Measurements from ENCODE around the gene SPAG17.

Gene SPAG17

DNA sequence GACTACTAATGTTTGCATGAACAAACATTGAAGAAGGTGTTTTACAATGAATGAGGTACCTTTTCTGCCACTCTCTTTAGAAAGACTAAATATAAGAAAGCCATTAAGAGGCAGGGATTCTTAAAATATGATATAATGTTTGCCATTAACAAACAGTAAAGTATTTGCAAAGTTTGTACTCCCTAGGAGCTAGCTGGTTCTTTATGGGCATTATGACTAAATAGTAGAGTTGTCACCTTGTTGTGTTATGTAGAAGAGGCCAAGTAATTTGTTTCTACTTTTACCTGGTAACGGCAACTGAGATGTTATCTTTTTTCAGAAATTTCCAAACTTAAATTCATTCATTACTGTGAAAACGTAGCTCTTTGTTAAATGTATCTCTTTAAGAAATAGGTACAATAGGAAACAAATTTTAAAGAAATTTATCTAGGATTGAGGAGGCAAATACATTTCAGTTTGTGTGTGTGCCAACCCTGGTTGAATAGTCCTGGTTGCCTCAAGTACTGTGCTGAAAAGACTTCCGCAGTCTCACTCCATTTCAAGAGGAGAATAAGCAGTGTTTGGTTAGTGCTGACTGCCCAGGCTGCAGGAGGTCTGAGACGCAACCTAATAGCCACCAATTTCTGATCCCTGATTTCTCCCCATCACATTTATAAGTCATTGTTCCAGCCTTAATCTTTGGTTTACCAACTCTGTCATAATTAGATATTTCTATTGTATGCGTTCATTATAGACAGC lies 203.4 kb downstream of the SPAG17 start:
- no peak for DNase-seq (ENCODE audit: low read depth)
- no peak overlapping the region for H3K4me3 ChIP-seq (ENCODE audit: control insufficient read depth, low read depth, low read length)
- TF ChIP-seq, protein P1, sequence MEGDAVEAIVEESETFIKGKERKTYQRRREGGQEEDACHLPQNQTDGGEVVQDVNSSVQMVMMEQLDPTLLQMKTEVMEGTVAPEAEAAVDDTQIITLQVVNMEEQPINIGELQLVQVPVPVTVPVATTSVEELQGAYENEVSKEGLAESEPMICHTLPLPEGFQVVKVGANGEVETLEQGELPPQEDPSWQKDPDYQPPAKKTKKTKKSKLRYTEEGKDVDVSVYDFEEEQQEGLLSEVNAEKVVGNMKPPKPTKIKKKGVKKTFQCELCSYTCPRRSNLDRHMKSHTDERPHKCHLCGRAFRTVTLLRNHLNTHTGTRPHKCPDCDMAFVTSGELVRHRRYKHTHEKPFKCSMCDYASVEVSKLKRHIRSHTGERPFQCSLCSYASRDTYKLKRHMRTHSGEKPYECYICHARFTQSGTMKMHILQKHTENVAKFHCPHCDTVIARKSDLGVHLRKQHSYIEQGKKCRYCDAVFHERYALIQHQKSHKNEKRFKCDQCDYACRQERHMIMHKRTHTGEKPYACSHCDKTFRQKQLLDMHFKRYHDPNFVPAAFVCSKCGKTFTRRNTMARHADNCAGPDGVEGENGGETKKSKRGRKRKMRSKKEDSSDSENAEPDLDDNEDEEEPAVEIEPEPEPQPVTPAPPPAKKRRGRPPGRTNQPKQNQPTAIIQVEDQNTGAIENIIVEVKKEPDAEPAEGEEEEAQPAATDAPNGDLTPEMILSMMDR (conservative IDR thresholded peaks at IDR 0.05; ENCODE audit: control insufficient read depth, insufficient read depth, low read depth, low read length), result no peak

DNA sequence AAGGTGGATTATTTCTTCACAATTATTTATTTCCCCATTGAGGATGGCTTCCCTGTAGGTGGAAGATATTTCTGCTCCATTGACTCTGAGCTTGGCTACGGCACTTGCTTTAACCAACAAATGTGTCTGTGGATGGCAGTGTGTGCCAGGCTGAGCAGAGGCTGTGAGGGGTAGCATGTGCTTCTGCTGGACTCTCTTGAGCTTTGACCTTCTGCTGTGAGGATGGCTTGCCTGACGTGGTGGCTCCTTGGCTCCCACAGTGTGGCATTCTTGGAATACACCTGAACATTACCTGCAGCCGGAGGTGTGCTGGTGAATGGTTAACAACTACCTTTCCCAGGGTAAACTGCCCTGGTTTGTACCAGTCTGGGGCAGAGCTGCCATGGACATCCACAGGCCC lies 208.6 kb downstream of the SPAG17 start:
- TF ChIP-seq, protein P1 (conservative IDR thresholded peaks at IDR 0.05; ENCODE audit: control insufficient read depth, insufficient read depth, low read depth, low read length), result no peak
- DNase-seq (ENCODE audit: low read depth), result no peak
- H3K4me3 ChIP-seq (ENCODE audit: control insufficient read depth, low read depth, low read length), result no peak overlapping the region

DNA sequence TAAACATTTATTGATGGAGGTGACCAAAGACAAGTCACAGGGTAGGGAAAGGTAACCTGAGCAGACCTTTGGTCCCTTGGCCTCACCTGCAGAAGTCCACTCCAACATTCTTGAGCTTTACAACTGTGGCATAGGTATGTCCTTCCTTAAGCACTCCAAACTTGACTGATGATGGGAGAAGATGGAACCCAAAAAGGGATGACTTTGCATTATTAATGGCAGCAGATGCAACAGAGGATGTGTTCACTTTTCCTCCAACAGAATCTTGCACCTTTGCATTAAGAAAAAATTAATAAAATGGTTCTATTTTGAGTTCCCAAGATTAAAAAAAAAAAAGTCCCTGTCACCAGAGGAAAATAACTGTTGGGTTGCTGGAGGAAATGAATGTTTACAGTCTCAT lies 213.3 kb downstream of the SPAG17 start:
- no peak overlapping the region for H3K4me3 ChIP-seq (ENCODE audit: control insufficient read depth, low read depth, low read length)
- DNase-seq (ENCODE audit: low read depth), result no peak
- TF ChIP-seq, protein P1 (conservative IDR thresholded peaks at IDR 0.05; ENCODE audit: control insufficient read depth, insufficient read depth, low read depth, low read length), result no peak

GRCh38 chr1:117970252-117970651 lies 214.8 kb downstream of the SPAG17 start:
- no peak overlapping the region for H3K4me3 ChIP-seq (ENCODE audit: control insufficient read depth, low read depth, low read length)
- TF ChIP-seq, protein P1 (conservative IDR thresholded peaks at IDR 0.05; ENCODE audit: control insufficient read depth, insufficient read depth, low read depth, low read length), result no peak
- DNase-seq (ENCODE audit: low read depth), result no peak

DNA sequence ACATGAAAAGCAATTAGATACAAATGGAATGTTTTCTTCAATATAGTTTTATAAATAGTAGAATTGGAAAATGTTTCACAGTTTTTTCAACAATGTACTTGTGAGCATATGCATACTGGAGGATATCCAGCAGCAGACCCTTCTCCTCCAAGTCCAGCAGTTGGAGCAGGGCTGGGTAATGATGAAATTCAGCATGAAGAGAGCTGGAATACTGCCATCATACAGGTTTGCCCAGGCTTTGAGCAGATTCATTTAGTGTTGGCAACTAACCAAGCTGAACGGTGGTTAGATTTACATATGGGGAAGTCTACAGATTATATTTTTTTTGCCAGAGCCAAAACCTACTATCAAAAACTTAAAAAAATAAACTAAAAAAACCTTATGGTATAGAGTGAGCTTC lies 217.1 kb downstream of the SPAG17 start:
- peak; percentile 25 for DNase-seq (ENCODE audit: low read depth)
- H3K4me3 ChIP-seq (ENCODE audit: control insufficient read depth, low read depth, low read length), result no peak overlapping the region
- TF ChIP-seq, protein P1 (conservative IDR thresholded peaks at IDR 0.05; ENCODE audit: control insufficient read depth, insufficient read depth, low read depth, low read length), result no peak

DNA sequence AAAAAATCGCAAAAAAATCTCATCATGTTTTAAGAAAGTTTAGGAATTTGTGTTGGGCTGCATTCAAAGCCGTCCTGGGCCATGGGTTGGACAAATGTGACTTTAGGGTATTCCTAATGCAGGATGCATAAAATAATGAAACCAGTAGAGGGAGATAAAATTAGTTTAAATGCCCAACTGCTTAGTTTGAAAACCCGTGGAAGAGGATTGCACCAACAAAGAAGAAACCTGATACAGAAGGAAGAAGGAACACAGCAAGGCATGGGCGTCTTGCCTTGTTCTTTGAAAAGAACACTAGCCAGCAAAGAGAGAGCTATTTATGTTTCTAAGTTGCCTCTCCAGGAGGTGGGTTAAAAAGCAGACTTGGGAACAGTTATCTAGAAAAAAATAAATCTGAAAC lies 217.6 kb downstream of the SPAG17 start:
- H3K4me3 ChIP-seq (ENCODE audit: control insufficient read depth, low read depth, low read length), result no peak overlapping the region
- DNase-seq (ENCODE audit: low read depth), result peak; percentile 61

More for the DNA sequence above, 217.6 kb downstream of the SPAG17 start:
- TF ChIP-seq, protein P1 (conservative IDR thresholded peaks at IDR 0.05; ENCODE audit: control insufficient read depth, insufficient read depth, low read depth, low read length), result peak; percentile 39
